HUES48 (cell line): ENCODE data around the gene OR13F1.
"Not testable (repeated sequence)": the region's sequence is repeated elsewhere in the genome, so short reads cannot be mapped to it uniquely, and the experiment has no call there.

Experiments used
- H3K27ac ChIP-seq: one replicate; pipeline ENCODE4 v1.7.0; 2013; ENCODE audit warnings: low read depth, low read length, inconsistent platforms
- H3K27me3 ChIP-seq: 2 replicates; pipeline ENCODE4 v1.6.1; 2013; ENCODE audit warnings: mild to moderate bottlenecking, low read length; ENCODE audit not compliant: control insufficient read depth, insufficient read depth
- H3K36me3 ChIP-seq: 2 replicates; pipeline ENCODE4 v1.6.1; 2013; ENCODE audit warnings: low read length; ENCODE audit not compliant: control insufficient read depth, insufficient read depth
- H3K4me1 ChIP-seq: 2 replicates; pipeline ENCODE4 v1.6.1; 2013; ENCODE audit warnings: mild to moderate bottlenecking, low read length; ENCODE audit not compliant: control insufficient read depth, insufficient read depth
- H3K4me3 ChIP-seq: 2 replicates; pipeline ENCODE4 v1.5.1; 2013; ENCODE audit warnings: mild to moderate bottlenecking, low read depth, low read length
- H3K9ac ChIP-seq: 2 replicates; pipeline ENCODE4 v1.6.1; 2013; ENCODE audit warnings: mild to moderate bottlenecking, low read depth, low read length, moderate library complexity
- H3K9me3 ChIP-seq: 2 replicates; pipeline ENCODE4 v1.6.1; 2013; ENCODE audit warnings: low read length; ENCODE audit not compliant: control insufficient read depth, insufficient read depth

OR13F1 gene

GRCh38 chr9:104503963-104504362, at the start of gene OR13F1:
TSS of gene OR13F1 (plus strand) at chr9:104504263. CDS start at chr9:104504263, 0 bp downstream.
- H3K27ac ChIP-seq = no peak within 1 kb of the TSS
- H3K9ac ChIP-seq = no peak within 1 kb of the TSS
- no peaks in the 10 kb centered on the region for H3K4me1 ChIP-seq
- no peaks in the 10 kb centered on the region for H3K36me3 ChIP-seq
- H3K4me3 ChIP-seq = no peak within 1 kb of the TSS
- H3K9me3 ChIP-seq = no peaks in the 10 kb centered on the region
- no peaks in the 10 kb centered on the region for H3K27me3 ChIP-seq

- H3K36me3 ChIP-seq = no peaks in the 10 kb centered on the region
These were observed 47.2 kb upstream of the OR13F1 start for GRCh38 chr9:104456831-104457230.

GRCh38 chr9:104463864-104464263, 40.2 kb upstream of the OR13F1 start:
- H3K4me3 ChIP-seq = no peak overlapping the region
- no peak overlapping the region for H3K27ac ChIP-seq
- no peak overlapping the region for H3K9ac ChIP-seq
- H3K4me1 ChIP-seq = no peaks in the 10 kb centered on the region
- H3K9me3 ChIP-seq = peaks cover 3% of the 10 kb centered on the region
- no peaks in the 10 kb centered on the region for H3K36me3 ChIP-seq
- H3K27me3 ChIP-seq = no peaks in the 10 kb centered on the region

More at GRCh38 chr9:104456831-104457230, 47.2 kb upstream of the OR13F1 start:
- H3K4me3 ChIP-seq = no peak overlapping the region
- no peaks in the 10 kb centered on the region for H3K9me3 ChIP-seq
- H3K27ac ChIP-seq = no peak overlapping the region
- no peaks in the 10 kb centered on the region for H3K27me3 ChIP-seq
- H3K9ac ChIP-seq = no peak overlapping the region
- H3K4me1 ChIP-seq = no peaks in the 10 kb centered on the region

- H3K36me3 ChIP-seq = no peaks in the 10 kb centered on the region
- H3K4me3 ChIP-seq = no peak overlapping the region
- peaks cover 6% of the 10 kb centered on the region for H3K9me3 ChIP-seq
These were observed 35.8 kb upstream of the OR13F1 start for GRCh38 chr9:104468261-104468660.

GRCh38 chr9:104482921-104483570, 21.0 kb upstream of the OR13F1 start:
- no peak overlapping the region for H3K4me3 ChIP-seq
- H3K4me1 ChIP-seq = no peaks in the 10 kb centered on the region
- no peaks in the 10 kb centered on the region for H3K9me3 ChIP-seq
- H3K9ac ChIP-seq = no peak overlapping the region
- no peaks in the 10 kb centered on the region for H3K27me3 ChIP-seq
- H3K27ac ChIP-seq = no peak overlapping the region
- H3K36me3 ChIP-seq = no peaks in the 10 kb centered on the region

More at GRCh38 chr9:104468261-104468660, 35.8 kb upstream of the OR13F1 start:
- no peaks in the 10 kb centered on the region for H3K27me3 ChIP-seq
- H3K4me1 ChIP-seq = no peaks in the 10 kb centered on the region
- H3K9ac ChIP-seq = no peak overlapping the region
- H3K27ac ChIP-seq = no peak overlapping the region

- no peak overlapping the region for H3K9ac ChIP-seq
- no peaks in the 10 kb centered on the region for H3K9me3 ChIP-seq
- no peak overlapping the region for H3K4me3 ChIP-seq
- H3K27me3 ChIP-seq = no peaks in the 10 kb centered on the region
- no peaks in the 10 kb centered on the region for H3K4me1 ChIP-seq
- H3K27ac ChIP-seq = no peak overlapping the region
- no peaks in the 10 kb centered on the region for H3K36me3 ChIP-seq
These were observed 19.0 kb upstream of the OR13F1 start for GRCh38 chr9:104485014-104485413.

GRCh38 chr9:104494808-104495207, 9.3 kb upstream of the OR13F1 start:
- no peaks in the 10 kb centered on the region; the same call in 1 of the 2 replicates for H3K9me3 ChIP-seq
- H3K4me1 ChIP-seq = no peaks in the 10 kb centered on the region
- no peak overlapping the region for H3K9ac ChIP-seq
- H3K27me3 ChIP-seq = no peaks in the 10 kb centered on the region
- H3K27ac ChIP-seq = no peak overlapping the region
- H3K4me3 ChIP-seq = no peak overlapping the region
- H3K36me3 ChIP-seq = no peaks in the 10 kb centered on the region

GRCh38 chr9:104503440-104503839, 623 bp upstream of the OR13F1 start:
- no peak overlapping the region for H3K4me3 ChIP-seq
- no peaks in the 10 kb centered on the region for H3K9me3 ChIP-seq
- no peak overlapping the region for H3K9ac ChIP-seq
- no peaks in the 10 kb centered on the region for H3K27me3 ChIP-seq
- H3K4me1 ChIP-seq = no peaks in the 10 kb centered on the region
- no peak overlapping the region for H3K27ac ChIP-seq
- no peaks in the 10 kb centered on the region for H3K36me3 ChIP-seq

GRCh38 chr9:104506565-104506964, 2.5 kb downstream of the OR13F1 start:
- Histone ChIP-seq H3K27me3 (no peaks in the 10 kb centered on the region), H3K36me3 (no peaks in the 10 kb centered on the region), H3K4me1 (no peaks in the 10 kb centered on the region), H3K9me3 (no peaks in the 10 kb centered on the region), H3K27ac (no peak overlapping the region), H3K9ac (no peak overlapping the region), H3K4me3 (no peak overlapping the region)

GRCh38 chr9:104514901-104515300, 10.8 kb downstream of the OR13F1 start:
- Histone ChIP-seq H3K9me3 (no peaks in the 10 kb centered on the region), H3K4me3 (no peak overlapping the region), H3K27me3 (no peaks in the 10 kb centered on the region), H3K9ac (no peak overlapping the region), H3K4me1 (no peaks in the 10 kb centered on the region), H3K27ac (no peak overlapping the region), H3K36me3 (no peaks in the 10 kb centered on the region)

GRCh38 chr9:104520241-104520640, 16.2 kb downstream of the OR13F1 start:
- not testable (repeated sequence) for H3K4me1 ChIP-seq, H3K9ac ChIP-seq, H3K36me3 ChIP-seq, H3K4me3 ChIP-seq, H3K9me3 ChIP-seq, H3K27me3 ChIP-seq, H3K27ac ChIP-seq
